ENCODE data around the gene LYST.
"Not testable (repeated sequence)": the region's sequence is repeated elsewhere in the genome, so short reads cannot be mapped to it uniquely, and the experiment has no call there.

The LYST gene

DNA sequence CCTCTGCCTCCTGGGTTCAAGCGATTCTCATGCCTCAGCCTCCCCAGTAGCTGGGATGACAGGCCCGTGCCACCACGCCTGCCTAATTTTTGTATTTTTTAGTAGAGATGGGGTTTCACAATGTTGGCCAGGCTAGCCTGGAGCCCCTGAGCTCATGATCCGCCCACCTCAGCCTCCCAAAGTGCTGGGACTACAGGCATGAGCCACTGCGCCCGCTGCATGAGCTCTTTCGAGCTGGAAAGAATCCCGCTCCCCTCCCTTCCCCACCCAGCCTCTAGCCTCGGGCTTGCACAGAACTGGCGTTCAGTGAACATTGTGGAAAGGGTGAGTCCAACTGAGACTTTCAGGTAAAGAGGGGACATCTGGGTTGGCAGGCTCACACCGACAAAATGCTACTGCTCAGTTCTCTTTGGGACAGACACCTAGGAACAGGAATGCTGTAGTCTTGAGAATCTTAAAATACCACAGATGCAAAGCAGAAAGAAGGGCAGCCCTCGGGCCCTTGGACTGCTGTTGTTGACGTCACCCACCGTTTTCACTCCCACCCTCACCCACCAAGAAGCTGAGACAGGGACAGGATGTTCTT is 207.4 kb downstream of the LYST start:
- DNase-seq (ENCODE audit: low read depth in 2 of 2), result no peak

DNA sequence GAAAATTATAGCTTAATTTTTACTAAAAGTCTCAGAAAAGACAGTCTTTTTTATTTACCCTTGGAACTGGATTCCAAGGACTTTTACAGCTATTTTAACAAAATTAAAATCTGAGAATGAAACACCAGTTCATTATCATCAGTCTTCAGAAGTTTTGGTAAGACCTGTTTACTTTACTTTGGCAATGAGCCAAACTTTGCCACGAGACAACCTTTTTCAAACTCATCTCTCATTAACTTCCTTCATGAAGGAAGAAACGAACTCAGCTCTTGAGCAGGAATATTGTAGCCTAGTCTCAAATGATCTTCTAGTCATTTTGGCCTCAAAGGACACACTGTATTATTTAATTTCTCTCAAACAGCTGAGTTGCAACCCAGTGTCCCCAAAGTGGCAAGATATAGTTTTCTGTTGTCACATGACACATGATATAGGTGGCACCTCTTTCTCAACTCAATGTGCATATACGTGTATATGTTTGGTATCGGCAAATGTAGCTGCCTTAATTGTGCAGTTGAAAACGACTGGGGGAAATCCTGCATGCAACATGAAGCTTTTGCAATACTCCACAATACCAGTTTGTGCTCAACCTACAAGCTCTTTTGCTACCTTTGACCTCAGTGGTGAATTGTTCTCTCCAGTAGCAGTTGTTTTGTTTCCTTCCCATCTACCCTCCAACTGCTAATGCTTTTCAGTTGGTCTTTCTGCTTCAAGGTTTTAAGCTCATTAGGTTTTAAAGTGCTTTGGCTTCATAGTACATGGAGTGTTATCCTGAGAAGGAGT is 208.8 kb downstream of the LYST start:
- DNase-seq (ENCODE audit: low read depth in 2 of 2), result no peak

DNA sequence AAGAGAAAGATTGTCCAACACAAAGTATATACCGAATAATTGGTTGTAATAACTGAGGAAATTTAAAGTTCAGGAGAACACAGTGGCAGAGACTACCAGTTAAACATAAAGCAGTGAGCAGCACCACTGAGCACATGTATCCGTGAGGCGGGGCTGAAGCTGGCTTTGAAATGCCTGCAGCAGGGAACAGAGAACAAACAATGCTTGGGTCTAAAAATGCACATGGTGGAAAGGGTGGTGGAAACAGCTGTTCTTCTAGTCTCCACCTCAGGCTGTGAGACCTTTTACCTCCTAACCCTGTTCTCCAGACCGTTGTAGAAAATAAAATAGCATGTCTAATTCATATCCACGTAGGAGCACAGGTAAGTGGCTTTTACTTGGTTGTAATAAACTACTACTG is 209.4 kb downstream of the LYST start:
- DNase-seq (ENCODE audit: low read depth in 2 of 2), result no peak

DNA sequence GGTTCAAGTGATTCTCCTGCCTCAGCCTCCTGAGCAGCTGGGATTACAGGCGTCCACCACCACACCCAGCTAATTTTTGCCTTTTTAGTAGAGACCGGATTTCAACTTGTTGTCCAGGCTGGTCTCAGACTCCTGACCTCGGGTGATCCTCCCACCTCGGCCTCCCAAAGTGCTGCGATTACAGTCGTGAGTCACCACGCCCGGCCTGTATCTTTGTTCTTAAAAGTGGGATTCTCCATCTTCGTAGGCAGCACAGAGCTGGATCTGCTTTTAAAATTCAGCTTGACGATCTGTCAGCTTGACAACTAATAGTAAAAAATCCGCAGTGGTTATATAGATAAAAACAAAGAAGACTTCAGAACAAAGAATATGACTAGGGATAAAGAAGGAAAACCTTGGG is 214.3 kb downstream of the LYST start:
- no peak for DNase-seq (ENCODE audit: low read depth in 2 of 2)

DNA sequence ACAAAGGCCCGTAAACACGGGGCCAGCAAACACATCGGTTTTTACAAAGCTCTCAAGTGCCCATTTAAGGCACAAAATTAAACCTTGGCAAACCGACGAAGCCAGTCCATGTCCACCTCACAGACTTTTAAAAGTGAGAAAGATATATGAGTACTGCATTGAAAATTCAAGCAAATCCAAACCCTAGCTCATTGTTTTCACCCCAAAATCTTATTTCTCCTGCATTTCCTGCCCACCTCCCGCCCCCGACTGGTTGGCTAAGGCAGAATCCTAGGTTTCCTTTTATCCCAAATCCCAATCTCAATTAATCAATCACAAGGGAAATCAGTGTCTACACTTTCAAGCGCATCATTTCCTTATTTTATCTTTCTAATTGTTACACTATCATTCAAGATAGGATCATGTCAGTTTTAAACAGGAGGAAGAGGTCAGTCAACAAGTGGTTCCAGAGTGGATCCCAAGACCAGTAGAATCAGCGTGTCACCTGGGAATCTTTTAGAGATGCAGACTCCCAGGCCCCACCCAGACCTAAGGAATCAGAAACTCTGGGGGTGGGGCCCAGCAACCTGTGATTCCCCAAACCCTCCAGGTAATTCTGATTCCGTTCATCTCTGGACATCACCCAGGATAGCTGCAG is 215.4 kb downstream of the LYST start:
- DNase-seq (ENCODE audit: low read depth in 2 of 2), result no peak

DNA sequence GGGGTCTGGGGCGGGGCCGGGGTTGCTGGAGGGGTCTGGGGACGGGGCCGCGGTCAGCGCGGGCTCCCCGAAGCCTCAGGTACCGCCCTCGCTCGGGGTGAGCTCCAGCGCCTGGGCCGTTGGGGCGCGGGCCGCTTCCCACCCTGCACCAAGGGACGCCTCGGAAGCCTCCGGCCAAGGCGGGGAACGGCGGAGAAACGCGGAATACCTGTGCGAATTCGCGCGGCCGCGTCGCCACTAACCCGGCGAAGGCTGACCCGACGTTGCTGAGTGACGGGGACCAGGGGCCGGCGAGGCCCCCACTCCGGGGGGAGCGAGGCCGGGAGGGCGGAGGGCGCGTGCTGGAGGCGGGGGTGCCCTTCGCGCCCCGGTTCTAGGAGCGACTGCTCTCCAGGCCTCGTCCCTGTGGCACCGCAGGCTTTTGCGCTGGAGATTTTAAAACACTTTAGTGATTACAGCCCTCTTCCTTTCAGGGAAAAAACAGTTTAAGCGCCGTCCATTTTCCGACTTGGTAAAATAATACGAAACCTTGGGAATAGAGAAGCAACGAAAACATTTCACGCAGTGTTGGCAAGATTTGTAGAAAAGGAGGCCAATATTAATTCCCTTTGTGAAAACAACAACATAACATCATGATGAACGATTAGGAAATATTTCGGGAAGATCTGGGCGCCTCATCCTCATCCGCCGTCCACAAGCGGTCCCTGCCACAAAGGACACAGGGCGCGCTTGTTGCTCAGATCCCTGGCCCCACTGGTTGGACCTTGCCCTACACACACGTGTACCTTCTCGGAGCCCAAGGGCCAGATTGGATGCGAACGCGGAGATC is 216.2 kb downstream of the LYST start:
- DNase-seq (ENCODE audit: low read depth in 2 of 2), result no peak

DNA sequence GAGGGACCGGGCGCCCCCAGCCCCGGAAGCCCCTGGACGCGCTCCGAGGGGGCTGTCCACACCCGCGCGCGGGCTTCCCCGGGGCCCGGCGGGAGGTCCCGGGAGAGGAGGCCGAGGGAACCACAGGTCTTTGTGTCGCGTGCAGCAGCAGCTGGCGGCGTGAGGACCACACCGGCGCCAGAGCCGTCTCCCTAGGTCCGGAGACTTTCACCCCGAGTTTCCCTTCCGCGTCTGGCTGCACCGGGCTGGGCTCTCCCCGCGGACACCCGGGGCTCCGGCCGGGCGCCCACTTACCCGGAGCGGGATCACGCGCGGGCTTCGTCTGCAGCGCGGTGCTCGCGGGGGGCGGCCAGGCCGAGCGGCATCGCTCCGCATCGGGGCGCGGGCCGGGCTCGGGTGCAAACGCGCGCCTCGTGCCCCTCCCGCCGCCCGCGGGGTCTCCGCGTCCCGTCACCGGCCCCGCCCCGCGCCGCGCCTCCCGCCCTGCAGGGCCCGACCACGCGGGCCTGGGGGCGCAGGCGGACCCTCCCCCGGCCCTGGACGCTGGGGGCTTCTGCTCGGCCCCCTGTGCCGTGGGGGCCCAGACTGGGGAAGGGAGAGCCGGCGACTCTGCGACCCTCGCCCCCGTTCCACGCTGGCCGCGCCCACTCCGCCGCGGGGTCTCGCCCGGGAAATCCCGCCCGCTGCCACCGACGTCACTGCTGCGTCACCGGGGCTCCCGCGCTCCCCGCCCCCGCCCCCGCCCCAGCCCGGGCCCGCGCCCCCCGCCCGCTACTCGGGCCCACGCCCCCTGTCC is 217.1 kb downstream of the LYST start, which contains the start of gene GNG4:
Gene GNG4 (minus strand): TSS at position 417 of the 796 bp plus-strand sequence. CDS start 65,946 bp downstream, outside the sequence.
- DNase-seq (ENCODE audit: low read depth in 2 of 2), result peak; percentile 30 to 32

DNA sequence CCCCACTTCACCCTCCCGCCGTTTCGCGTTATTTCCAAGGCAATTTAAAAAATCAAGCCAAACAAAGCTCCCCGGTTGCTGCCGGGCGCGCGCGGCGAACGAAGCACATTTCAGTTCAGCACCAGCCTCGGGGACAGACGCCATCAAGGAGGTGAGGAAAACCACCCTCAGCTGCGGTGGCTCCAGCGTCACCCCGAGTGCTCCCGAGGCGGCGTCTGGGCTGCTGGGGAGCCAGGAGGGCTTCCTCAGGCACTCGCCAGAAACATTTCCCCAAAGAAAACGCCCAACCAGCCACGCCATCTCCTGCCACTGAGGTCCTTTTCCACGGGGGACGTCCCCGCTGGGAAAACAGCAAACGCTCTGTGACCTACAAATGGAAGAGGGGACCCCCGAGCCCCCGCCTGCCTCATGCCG is 217.7 kb downstream of the LYST start:
- peak; percentile 33 for DNase-seq (ENCODE audit: low read depth in 2 of 2)

DNA sequence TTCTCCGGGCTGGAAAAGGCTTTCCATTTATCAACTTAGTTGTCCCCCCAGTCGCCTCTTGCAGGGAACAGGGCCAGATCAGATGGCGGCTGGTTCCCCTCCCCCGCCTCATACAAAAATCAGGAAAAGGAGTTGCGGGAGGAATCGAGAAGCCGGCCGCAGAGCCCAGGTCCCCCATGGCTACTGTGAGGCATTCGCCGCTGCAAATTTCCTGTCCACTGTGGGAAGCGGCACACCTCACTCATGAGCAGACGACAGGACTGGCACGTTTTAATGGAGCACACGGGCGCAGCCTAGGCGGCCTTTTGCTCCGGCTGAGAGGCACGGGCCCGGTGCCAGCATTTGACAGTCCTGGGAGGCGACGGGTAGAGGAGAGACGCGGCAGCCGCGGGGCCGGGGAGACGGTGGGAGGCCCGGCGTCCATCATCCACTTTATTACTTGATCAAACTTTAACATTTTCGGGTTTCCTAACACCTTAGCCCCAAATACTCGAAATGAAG is 218.2 kb downstream of the LYST start:
- DNase-seq (ENCODE audit: low read depth in 2 of 2), result peak in 1 of 2 donors; percentile 9

DNA sequence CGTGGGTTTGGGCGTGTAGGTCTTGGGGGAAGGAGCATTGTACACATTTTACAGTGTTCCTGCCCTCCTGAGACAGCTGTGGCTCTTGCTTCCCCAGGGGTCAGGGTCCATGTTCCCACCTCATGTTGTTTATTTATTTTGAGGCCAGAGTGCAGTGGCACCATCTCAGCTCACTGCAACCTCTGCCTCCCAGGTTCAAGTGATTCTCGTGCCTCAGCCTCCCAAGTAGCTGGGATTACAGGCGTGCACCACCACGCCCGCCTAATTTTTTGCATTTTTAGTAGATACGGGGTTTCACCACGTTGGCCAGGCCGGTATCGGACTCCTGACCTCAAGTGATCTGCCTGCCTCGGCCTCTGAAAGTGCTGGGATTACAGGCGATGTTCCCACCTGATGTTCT is 219.2 kb downstream of the LYST start:
- DNase-seq (ENCODE audit: low read depth in 2 of 2), result not testable (repeated sequence)

DNA sequence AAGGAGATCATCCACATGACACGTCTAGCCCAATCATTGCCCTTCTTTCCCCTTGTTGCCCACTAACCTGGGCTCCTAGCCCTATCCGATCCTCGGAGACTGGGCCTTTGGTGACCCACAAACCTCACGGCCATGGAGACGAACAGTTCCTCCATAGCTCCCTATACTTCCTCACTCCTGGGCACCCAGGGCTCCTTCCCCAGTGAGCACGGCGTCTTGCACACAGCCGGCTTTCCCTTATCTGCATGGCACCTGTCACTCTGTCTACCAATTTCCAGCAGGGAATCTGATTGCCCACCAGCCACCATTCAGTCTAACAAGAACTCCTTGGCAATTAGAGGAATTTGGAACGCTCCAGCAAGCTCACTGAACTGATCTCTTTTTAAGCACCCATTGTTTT is 220.2 kb downstream of the LYST start:
- DNase-seq (ENCODE audit: low read depth in 2 of 2), result no peak

DNA sequence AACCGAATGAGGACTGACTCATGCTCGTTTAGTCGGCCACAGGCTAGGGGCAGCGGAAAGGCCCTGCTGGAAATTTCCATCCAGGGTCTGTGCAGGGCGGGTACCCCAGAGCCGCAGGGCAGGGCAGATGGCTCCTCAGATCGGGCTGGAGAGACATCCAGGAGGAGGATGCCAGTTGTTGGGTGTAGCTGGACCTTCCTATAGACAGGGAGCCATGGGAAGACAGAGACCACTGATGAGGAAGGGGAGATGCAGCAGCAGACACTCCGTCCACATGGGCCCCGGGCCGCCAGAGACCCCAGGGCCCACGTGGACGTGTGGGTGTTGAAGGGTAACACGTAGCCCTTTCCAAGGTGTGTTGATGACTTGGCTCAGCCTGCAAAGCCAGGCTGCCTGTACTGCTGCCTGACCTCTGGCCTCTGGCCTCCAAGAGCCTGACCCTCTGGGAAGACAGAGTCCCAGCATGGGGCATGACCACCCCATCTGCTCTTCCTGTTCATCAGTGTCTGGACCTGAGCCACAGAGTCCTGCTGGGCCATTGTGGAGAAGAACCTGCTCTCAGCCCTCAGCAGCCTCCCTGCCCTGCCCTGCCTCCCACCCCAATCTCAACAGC is 221.9 kb downstream of the LYST start:
- DNase-seq (ENCODE audit: low read depth in 2 of 2), result no peak

DNA sequence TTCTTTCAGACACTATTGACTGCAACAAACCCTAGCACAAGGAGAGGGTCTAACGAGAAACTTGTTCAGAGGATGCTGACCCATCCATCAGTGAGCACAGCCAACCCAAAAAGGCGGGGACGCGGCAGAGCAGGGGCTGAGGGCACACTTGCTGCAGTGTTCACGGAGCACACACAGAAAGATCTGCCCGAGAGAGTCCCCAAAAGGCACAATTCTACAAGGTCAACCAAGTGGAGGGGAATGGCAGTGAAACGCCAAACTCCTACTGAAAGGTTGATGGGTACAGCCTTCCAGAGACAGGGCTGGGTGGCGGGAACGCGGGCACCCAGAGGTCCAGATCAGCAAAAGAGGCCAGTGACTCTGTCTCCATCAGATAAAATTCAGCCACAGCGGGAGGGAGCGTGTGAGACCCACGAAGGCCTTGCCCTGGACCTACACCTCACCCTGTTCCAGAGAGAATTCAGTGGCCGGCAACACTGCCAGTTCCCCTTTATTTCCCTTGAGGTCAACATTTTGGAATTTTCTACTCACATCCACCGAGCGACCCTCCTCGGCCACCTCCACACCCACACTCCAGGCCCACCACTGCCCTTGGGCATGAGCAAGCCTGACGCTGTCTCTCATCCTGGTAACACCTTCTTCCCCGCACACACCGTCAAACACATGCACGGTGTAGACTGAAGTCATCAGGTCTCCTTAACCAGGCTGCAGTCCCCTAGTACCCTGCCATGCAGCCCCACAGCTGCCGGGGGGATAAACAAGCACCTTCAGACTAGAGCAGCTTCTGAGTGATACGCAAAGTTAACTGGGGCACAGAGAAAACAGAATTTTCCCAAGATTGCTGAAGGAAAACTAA is 222.6 kb downstream of the LYST start:
- DNase-seq (ENCODE audit: low read depth in 2 of 2), result no peak

DNA sequence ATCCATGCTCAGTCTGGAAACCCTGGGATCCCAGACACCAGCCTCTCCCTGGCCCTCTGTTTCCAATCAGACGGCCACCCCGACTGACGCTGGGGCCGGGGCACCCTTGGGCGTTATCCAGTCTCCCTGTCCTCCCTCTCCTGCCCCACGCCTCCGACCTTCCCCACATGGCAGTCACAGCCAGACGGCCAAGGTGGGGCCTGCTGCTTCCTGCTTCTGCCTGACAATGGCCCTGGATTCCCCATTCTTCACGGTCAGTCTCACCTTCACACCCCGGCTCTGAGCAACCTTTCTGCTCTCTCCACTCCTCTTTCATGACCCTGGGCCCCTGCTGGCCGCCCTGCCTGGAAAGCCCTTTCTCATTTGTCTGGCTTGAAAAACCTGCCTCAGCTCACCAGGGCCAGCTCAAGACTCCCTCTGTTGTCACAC is 223.7 kb downstream of the LYST start:
- DNase-seq (ENCODE audit: low read depth in 2 of 2), result no peak

DNA sequence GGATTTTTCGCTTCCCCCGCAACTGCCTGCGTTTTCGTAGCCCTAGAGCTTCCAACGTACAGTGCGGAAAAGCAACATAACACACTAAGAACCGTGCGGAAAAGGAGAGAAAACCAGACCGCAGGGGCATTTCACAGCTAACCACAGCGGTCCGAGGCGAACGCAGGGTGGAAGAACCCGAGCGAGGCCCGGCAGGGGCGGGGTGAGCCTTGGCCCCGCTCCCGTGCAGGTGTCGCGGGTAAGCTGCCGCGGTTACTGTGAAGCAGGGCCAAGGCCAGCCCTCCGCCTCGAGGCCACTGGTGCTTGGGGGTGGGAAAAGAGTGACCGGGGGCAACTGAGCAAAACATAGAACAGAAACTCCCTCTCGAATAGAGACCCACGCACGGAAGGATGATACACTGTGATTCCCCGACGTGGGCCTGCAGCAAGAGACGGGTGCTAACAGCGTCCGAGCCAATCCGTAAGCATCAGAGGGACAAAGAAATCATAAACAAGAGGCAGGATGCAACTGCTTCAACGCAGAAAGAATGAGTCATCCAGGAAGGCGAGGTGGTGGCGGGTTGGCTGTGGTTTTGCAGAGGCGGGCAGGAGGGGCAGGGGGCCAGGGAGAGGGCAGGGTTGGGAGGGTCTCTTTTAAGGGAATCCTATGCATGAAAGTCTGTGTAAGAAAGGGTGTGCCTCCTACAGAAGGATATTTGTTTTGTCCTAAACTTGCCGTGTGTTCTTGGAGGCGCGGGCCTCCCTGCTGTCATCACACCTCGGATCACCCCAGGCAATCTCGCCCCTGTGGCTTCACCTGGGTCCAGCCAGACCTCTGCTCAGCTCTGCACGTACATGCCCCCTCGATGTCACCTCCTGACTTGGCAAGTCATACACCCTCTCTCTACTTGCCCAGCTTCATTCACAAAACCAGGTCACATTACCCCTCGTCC is 224.4 kb downstream of the LYST start:
- DNase-seq (ENCODE audit: low read depth in 2 of 2), result peak; percentile 33 to 40

DNA sequence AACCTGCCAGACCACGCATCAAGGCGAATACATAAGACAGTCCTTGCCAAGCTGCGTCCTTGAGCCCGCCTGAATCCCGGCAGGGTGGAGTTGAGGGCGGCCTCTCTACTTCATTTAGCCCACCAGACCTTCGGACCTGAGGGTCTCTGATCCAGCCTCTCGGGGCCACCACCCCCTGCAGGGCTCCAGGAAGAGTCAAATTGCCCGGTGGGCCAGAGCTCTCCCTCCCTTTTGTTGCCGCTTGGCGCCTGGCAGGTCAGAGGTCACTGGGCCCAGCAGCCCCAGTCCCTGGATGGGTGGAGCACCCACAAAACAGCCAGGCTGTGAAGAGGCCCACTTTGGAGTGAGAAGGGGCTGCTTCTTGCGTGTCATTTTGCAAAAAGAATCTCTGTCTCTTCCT is 226.1 kb downstream of the LYST start:
- DNase-seq (ENCODE audit: low read depth in 2 of 2), result no peak

DNA sequence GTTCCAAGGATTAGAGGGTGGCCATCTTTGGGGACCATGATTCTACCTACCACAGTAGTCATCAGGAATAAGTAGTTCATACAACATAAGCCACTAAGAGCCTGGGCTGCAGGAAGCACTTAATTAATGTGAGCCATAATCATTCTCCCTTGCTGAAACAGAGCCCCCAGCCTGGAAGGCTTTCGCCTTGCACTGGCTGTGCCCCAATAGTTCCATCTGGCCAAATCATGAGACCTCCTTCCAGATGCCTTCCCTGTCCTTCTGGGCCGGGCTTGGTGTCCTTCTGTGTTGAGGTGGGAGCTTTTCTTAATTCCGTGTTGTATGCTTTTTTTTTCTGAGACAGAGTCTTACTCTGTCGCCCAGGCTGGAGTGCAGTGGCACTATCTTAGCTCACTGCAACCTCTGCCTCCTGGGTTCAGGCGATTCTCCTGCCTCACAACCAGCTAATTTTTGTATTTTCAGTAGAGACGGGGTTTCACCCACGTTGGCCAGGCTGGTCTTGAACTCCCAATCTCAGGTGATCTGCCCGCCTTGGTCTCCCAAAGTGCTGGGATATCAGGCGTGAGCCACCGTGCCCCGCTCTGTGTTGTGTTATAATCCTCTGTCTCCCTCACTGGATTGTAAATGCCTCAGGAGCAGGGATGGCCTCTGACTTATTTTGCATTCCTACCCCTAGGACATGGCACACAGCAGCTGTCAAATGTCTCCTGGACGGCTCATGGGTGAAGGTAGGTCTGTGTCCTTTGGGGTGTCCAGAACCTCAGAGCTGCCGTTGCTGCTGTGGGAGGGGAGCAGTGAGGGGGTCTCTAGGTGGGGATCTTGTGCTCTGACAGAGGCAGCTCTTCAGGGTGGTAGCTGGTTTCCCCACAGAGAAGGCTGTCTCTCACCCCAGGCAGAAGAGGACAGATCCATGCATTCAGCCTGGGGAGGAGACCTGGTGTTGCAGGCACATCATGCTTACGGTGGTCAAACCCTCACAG is 227.2 kb downstream of the LYST start:
- DNase-seq (ENCODE audit: low read depth in 2 of 2), result no peak

All from stimulated activated CD4-positive, alpha-beta T cell treated with anti-CD3 and anti-CD28 coated beads, Interleukin-1b, Interleukin-23, amount 100 ng/mL, for 4 hours (primary cell).